UCSD-AML1 (cell line): Measurements from ENCODE around the gene ZNF236.

ENCODE experiments used
- DNase-seq: peaks from one replicate; lab custom pipeline; 2025; ENCODE audit not compliant: unreplicated experiment; lab: John Stamatoyannopoulos, UW

ZNF236 gene

GRCh38 chr18:76821356-76821874 lies 942 bp upstream of the ZNF236 start:
- no peak for DNase-seq

- peak; percentile 70 for DNase-seq
Observed at GRCh38 chr18:76821875-76822505, 367 bp upstream of the ZNF236 start.

- no peak for DNase-seq
Observed at GRCh38 chr18:76823161-76823538, 793 bp downstream of the ZNF236 start.

GRCh38 chr18:76823587-76824011 lies 1.2 kb downstream of the ZNF236 start:
- no peak for DNase-seq

- no peak for DNase-seq
Observed at GRCh38 chr18:76824145-76824676, 1.9 kb downstream of the ZNF236 start.

- no peak for DNase-seq
Observed at GRCh38 chr18:76824754-76825153, 2.4 kb downstream of the ZNF236 start.

GRCh38 chr18:76827205-76828200 lies 5.1 kb downstream of the ZNF236 start:
- no peak for DNase-seq

GRCh38 chr18:76834379-76834778 lies 12.0 kb downstream of the ZNF236 start:
- no peak for DNase-seq

GRCh38 chr18:76835380-76835779 lies 13.0 kb downstream of the ZNF236 start:
- DNase-seq, result no peak

- DNase-seq, result no peak
Observed at GRCh38 chr18:76837071-76837470, 14.7 kb downstream of the ZNF236 start.

- no peak for DNase-seq
Observed at GRCh38 chr18:76838182-76838581, 15.8 kb downstream of the ZNF236 start.

GRCh38 chr18:76839086-76839794 lies 16.9 kb downstream of the ZNF236 start:
- no peak for DNase-seq

- DNase-seq, result no peak
Observed at GRCh38 chr18:76842837-76843530, 20.6 kb downstream of the ZNF236 start.

- no peak for DNase-seq
Observed at GRCh38 chr18:76844144-76844543, 21.8 kb downstream of the ZNF236 start.

GRCh38 chr18:76844742-76845477 lies 22.6 kb downstream of the ZNF236 start:
- no peak for DNase-seq

GRCh38 chr18:76846217-76846616 lies 23.9 kb downstream of the ZNF236 start:
- no peak for DNase-seq

GRCh38 chr18:76847916-76848315 lies 25.6 kb downstream of the ZNF236 start:
- no peak for DNase-seq

- DNase-seq, result no peak
Observed at GRCh38 chr18:76850112-76850511, 27.8 kb downstream of the ZNF236 start.

GRCh38 chr18:76855594-76855993 lies 33.2 kb downstream of the ZNF236 start:
- no peak for DNase-seq

GRCh38 chr18:76857476-76857875 lies 35.1 kb downstream of the ZNF236 start:
- no peak for DNase-seq
